DMS79 treated with DMSO at 0.1 percent for 48 hours (cell line): ENCODE data around the gene FBXL4.

Experiments used
- DNase-seq: peaks from one replicate; lab custom pipeline; 2025; lab: John Stamatoyannopoulos, UW

The FBXL4 gene

DNA sequence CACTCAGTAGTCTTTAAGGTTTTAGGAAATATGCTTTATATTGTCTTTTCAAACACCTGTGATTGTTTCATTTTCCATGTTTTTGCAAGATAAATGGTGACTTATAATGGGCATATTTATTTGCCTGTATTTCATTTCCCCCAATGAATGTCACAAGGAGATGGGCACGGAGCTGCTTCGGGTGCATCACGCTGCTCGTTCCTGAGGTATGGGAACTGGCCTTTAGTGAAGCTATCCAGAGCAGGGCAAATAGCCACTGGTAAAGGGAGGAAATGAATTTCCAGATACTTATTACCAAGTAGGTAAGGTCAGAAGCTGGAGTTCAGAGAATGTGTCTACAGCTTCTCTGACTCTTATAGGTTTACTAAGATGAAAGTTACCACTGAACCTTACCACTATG lies 109.7 kb downstream of the FBXL4 start:
- no peak for DNase-seq

- DNase-seq = no peak
These were observed 110.5 kb downstream of the FBXL4 start for GRCh38 chr6:98836962-98837944.

DNA sequence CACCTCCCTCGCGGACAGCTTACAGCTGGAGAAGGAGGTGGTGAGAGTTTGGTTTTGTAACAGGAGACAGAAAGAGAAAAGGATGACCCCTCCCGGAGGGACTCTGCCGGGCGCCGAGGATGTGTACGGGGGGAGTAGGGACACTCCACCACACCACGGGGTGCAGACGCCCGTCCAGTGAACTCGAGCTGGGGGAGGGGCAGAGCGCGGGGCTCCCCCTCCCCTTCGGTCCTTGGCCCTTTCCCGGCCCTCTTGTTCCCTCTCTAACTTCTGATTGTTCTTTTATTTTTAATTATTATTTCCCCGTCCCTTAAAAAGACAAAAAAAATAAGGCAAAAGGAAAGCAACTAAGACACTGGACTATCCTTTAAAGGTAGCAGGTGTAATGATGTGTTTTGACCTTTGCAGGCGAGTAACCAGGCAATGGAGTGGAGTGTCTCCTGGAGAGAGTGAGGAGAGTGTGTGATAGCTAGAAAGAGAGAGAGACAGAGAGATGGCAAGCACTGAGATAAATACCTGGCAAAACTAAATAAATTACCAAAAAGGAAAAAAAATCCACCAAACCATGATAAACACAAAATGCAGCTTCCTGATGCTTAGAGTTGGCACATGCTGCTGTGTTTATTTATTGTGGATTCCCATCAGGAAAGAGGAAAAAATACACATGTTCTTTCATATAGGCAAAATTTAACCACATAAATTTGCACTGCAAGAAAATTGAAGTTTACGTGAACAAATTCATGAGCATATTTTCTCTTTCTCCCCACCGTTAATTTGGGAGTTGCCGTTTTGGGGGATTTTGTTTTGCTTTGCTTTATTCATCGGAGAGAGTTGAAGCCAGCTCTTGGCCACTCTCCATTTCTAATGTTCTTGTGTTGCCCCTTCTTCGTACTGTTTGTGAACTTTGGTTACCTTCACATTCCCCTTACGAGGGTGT lies 111.5 kb downstream of the FBXL4 start:
- DNase-seq = peak; percentile 51

GRCh38 chr6:98835149-98836024 lies 112.4 kb downstream of the FBXL4 start:
- peak; percentile 51 for DNase-seq

DNA sequence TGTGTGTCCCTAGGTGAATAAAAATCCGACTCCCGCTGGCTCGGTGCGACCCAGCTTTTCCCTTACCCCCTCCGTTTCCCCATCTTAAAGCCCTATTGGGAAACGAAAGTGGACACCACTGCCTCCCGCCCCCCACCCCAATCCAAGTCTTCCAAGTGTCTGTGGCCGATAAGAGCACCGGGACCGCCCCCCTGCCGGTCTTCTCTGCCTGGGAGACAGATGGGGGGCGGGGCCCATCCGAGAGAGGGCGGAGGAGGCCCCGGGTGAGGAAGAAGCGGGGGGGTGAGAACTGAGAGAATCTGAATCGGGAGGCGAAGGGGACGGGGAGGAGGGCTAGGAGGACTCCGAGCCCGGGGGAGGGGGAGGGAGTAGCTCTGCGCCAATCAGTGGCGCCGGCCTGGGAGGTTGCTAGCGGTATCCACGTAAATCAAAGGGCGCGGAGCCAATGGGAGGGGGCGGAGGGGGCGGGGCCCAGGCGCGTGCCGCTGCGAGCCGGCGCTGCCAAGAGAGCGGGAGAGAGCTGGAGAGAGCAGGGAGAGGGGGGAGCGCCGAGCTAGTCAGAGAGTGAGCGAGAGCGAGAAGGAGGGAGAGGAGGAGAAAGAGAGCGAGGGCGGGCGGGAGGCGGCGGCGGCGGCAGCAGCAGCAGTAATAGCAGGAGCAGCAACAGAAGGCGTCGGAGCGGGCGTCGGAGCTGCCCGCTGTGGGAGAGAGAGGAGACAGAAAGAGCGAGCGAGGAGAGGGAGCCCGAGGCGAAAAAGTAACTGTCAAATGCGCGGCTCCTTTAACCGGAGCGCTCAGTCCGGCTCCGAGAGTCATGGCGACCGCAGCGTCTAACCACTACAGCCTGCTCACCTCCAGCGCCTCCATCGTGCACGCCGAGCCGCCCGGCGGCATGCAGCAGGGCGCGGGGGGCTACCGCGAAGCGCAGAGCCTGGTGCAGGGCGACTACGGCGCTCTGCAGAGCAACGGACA lies 113.4 kb downstream of the FBXL4 start, which contains the start of gene POU3F2:
TSS of gene POU3F2 (plus strand) at position 515 of the 972 bp plus-strand sequence. CDS start at position 815, 300 bp downstream.
- DNase-seq = peak; percentile 91

GRCh38 chr6:98833307-98834059 lies 114.3 kb downstream of the FBXL4 start:
- DNase-seq = peak; percentile 67

DNA sequence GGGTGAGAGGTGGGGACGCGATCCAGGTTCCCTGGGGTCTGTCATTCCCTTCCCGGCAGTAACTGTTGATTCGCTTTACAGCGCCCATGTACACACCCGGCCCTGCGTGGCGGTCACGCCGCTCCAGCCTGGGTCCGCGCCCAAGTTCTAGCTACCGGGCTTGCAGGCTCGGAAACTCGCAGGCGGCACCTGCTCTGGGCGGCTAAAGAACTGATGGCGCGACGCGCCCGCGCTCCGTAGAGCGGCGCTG lies 114.8 kb downstream of the FBXL4 start:
- no peak for DNase-seq

DNA sequence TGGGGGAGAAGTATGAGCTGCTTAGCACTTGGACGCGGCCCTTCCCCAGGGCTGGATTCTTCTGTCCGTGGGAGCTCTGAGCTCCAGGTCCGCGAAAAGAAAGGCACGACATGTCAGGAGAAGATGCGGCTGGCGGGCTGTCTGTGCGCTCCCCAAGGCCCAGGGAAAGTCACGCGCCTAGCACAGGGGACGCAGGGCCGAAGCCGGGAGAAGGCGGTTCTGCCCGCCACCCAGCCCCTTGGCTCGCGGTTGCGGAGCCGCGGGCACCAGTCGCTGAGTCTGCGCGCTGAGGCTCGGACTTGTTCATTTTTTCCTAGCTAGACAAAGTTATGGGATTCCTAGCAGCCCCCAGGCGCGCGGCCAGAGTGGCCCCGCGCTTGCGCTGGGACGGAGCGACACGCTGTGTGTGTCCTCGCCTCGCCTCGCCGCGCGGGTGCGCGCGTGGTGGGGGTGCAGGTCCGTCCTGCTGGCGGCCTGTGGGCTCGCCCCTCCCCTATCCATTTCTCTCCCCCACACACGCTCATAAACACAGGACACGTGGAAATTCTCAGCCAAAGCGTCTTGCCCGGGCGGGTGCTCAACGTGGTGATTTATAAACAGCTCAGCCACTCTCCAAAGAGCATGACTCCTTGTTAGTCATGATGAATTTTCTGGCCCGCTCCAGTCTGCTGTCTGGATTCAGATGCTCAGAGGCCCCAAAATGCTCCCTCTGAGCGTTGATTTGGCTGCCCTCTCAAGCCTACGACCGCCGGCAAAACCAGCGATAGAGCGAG lies 115.3 kb downstream of the FBXL4 start:
- DNase-seq = peak; percentile 42

GRCh38 chr6:98831959-98832283 lies 115.8 kb downstream of the FBXL4 start:
- peak; percentile 60 for DNase-seq

GRCh38 chr6:98831057-98831958 lies 116.4 kb downstream of the FBXL4 start:
- DNase-seq = peak; percentile 60

GRCh38 chr6:98830146-98830545 lies 117.6 kb downstream of the FBXL4 start:
- no peak for DNase-seq

- DNase-seq = no peak
These were observed 118.8 kb downstream of the FBXL4 start for GRCh38 chr6:98828941-98829411.

DNA sequence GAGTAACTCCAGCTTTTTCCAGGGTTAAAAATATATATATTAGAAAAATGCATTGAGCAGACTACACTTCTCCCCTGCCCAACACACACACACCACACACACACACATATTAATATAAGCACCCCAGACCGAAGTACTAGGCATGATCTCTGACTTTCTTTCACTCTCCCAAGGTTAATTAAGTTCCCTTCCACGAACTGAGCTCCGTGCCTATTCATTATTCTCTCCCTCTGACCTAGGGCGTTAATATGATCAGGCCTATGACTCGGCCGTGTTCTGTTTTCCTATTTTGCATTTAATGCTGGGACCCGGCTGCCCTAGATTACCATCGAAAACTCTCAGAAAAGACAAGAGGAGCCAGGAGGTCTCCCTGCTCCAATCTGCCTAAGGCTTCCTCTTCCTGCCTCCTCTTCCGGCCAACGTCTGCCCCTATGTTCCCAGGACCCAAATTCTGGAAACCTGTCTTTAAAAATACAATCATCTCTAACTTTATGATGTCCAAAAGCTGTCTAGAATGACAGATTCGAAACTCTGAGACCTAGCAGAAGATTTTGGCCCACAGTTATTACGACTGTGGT lies 119.4 kb downstream of the FBXL4 start:
- DNase-seq = no peak

DNA sequence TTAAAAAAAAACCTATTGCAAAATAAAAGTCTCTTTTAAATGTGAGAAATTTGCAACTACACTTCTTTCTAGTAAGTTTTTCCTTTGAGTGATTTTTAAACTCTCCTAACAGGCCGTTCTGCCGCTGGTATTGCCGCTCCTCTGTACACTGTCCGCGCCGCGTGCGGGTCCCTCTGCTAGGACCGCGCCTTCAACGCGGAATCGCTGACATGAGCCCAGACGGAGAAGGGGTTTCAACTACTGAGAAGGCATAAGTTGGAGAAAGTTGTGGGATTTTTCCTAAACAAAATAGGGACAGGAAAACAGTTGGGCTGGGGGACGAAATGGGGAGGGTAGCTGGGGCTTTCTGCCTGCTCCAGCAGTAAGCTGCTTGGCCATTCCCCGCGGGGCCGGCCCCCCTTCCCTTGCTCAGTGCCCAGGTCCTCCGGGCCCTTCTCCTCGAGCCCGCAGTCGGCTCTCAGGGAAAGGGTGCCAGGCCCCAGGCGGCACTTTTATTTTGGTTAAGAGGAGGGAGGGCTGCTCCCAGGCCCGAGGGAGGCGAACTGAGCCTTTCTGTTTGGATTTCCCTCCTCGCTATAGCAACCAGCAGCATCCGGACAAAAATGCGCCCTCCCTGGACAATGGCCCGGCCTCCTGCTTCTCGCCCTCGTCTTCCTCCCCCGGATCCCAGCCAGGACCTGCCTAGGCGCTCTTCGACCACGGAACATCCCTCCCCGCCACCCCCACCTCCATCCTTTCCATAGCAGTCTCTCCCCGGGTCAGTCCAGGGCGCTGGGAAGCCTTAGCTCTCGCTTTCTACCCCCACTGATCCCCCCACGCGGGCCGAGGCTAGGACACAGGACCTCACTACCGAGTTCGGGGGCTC lies 120.2 kb downstream of the FBXL4 start:
- DNase-seq = no peak

DNA sequence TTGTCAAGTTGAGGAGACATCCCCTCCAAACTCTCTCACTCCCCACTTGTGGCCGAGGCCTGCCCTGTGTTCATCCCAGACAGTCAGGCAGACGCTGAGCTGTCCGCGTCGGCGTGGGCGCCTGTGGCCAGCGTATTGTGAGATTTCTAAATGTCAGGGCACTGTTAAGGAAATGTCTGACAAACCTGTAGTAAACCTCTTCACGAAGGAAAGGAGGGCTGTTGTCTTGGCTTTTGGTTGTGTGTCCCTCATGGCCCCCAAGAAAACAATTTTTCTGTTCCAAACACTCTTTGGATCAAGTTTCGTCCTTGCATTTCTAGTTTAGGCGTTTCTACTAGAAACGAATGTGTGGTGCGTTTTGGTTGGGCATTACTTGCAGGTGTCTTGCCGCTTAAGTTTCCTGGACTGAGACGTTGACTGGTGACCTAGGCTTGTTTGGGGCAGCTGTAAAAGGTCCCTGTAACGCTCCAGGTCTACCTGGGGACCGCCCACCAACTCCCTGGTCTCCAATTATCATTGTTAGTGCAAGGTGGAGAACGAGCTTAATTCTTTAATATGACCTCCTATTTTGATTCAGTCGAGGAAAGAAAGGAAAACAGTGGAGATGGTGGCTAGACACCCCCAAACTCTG lies 122.0 kb downstream of the FBXL4 start:
- no peak for DNase-seq
